ENCODE results near the gene MED14. TPM values are rescaled to one million over a fixed set of nuclear protein-coding genes. Genes with fewer than 3 reads are reported as not detected.
"Not testable (repeated sequence)": the region's sequence is repeated elsewhere in the genome, so short reads cannot be mapped to it uniquely, and the experiment has no call there.

Gene MED14
- total RNA-seq = 24.2 and 29.4 TPM in 2 replicates

DNA sequence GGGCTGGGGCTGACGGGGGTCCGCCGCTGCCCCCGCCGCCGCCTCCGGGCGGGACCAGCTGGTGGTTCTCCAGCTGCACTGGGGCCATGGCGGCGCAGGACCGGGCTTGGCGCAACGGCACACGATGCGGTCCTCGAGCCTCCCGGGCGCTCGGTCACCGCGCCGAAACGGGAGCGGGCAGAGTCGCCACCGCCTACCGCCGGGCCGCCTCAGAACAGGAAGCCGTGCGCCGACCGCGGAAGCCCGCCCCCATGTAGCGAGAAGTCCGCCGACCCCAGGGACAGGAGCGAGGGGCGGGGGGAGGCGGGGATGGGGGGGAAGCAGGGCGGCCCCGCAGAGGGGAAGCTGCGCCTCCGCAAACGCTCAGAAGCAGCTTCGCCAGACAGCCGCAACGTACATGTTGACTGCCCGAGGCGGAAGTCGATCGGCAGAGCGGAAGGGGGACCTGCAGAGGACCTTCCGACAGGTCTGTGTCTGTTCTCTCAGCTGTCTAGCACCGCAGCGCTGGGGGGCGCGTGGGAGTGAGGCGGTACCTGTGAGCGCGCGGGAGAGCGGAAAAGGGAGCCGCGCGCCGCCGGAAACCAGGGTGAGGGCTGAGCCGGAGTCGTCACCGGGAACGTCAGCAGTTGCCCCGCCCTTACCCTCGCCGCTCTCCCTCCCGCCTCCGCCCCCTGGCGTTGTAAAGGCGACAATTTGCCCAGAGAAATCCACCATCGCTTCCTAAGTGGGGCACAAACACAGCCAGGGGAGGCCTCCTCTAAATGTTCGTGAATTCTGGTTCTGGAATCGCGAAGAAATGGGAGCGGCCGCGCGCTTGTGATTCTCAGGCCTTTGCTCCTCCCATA is at the start of gene MED14:
TSS of gene MED14 (minus strand) at position 218 of the 845 bp plus-strand sequence. CDS start at position 88, 130 bp downstream.
- TF ChIP-seq, protein P1, sequence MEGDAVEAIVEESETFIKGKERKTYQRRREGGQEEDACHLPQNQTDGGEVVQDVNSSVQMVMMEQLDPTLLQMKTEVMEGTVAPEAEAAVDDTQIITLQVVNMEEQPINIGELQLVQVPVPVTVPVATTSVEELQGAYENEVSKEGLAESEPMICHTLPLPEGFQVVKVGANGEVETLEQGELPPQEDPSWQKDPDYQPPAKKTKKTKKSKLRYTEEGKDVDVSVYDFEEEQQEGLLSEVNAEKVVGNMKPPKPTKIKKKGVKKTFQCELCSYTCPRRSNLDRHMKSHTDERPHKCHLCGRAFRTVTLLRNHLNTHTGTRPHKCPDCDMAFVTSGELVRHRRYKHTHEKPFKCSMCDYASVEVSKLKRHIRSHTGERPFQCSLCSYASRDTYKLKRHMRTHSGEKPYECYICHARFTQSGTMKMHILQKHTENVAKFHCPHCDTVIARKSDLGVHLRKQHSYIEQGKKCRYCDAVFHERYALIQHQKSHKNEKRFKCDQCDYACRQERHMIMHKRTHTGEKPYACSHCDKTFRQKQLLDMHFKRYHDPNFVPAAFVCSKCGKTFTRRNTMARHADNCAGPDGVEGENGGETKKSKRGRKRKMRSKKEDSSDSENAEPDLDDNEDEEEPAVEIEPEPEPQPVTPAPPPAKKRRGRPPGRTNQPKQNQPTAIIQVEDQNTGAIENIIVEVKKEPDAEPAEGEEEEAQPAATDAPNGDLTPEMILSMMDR (IDR thresholded peaks at IDR 0.05; ENCODE audit: insufficient read depth, low read depth, low read length) = peak; percentile 60
- peak within 1 kb of the TSS; percentile 69 for H3K4me3 ChIP-seq (ENCODE audit: low read depth, low read length)
- DNase-seq (ENCODE audit: low read depth) = peak; percentile 88

DNA sequence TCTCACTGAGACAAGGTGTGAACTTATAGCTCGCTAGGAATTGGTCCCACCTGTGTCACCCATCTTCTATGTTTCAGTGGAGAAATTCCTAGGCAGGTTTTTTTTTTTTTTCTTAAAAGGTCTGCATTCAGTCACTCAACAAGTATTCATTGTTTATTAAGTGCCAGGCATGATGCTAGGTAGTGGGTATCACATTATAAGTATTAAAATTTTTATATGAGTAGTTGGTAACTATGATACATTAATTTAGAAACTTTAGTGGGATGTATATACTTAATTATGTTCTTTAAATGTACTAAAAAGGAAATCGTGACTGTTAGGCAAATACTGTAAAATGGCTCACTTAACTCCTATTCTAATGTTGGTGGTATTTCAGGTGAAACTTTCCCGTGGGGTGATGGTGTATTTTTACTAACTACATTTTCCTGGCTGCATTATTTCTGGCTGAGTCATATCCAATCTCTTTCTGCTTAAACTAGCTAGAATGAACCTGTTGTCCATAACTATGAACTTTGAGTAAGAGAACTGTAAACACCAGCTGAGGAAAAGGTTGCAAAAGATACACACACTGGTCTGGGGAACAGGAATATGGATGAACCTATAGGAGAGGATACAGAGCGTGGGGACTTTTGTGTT is 49.3 kb upstream of the MED14 start:
- TF ChIP-seq, protein P1 (IDR thresholded peaks at IDR 0.05; ENCODE audit: insufficient read depth, low read depth, low read length) = no peak
- peak; percentile 17 for DNase-seq (ENCODE audit: low read depth)
- H3K4me3 ChIP-seq (ENCODE audit: low read depth, low read length) = no peak overlapping the region

DNA sequence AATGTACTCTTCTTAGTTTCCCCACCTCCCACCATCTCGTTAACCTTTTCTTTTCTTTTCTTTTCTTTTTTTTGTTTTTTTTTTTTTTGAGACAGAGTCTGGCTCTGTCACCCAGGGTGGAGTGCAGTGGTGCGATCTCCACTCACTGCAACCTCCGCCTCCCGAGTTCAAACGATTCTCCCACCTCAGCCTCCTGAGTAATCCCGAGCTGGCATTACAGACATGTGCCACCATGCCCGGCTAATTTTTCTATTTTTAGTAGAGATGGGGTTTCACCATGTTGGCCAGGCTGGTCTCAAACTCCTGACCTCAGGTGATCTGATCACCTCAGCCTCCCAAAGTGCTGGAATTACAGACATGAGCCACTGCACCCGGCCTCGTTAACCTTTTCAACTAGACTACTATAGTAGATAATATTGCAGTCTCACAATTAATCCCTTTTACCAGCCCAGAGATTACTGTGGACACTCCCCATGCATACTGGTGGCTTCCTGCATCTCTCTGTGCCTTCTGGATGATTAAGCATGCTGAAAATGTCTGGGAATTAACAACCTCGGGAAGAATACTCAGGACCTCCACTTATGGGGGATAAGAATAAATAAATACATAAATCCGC is 47.4 kb upstream of the MED14 start:
- not testable (repeated sequence) for DNase-seq (ENCODE audit: low read depth); H3K4me3 ChIP-seq (ENCODE audit: low read depth, low read length)

DNA sequence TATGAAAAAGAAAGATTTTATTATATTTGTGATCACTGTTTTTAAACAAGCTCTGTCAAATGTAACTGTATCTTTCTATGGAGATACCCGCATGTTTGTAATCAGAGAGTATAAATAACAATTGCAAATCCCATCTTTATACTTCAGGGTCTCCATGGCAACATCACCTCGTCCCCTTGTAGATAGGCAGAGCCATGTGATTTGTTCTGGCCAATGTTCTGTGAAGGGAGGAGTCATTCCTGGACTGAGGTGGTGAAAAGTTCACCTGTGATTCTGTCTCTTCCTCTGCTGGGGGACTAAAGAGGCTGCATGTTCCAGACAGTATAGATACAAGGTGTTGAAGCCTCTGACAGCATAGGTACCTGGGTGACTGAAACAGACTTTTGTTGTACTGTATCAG is 45.6 kb upstream of the MED14 start:
- no peak for DNase-seq (ENCODE audit: low read depth)
- no peak overlapping the region for H3K4me3 ChIP-seq (ENCODE audit: low read depth, low read length)
- TF ChIP-seq, protein P1 (IDR thresholded peaks at IDR 0.05; ENCODE audit: insufficient read depth, low read depth, low read length) = no peak

DNA sequence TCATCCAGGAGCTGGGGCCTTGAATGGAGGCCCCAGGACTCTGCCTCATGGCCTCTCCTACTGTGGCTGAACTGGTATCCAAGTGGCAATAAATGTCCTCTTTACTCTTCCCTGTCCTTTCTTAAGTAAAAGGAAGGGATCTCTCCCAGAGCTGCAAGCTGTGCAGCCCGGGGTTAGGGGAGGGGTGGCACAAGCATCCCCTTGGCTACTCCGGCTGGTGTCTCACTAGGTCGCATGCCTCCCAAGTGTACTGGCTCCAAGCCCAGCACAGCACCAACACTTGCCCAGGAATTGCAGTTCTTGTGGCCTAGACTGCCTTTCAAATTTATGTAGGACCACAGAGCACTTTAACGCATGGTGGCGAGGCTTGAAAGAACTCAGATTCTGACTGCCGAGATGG is 44.7 kb upstream of the MED14 start:
- TF ChIP-seq, protein P1 (IDR thresholded peaks at IDR 0.05; ENCODE audit: insufficient read depth, low read depth, low read length) = no peak
- H3K4me3 ChIP-seq (ENCODE audit: low read depth, low read length) = no peak overlapping the region
- DNase-seq (ENCODE audit: low read depth) = no peak

DNA sequence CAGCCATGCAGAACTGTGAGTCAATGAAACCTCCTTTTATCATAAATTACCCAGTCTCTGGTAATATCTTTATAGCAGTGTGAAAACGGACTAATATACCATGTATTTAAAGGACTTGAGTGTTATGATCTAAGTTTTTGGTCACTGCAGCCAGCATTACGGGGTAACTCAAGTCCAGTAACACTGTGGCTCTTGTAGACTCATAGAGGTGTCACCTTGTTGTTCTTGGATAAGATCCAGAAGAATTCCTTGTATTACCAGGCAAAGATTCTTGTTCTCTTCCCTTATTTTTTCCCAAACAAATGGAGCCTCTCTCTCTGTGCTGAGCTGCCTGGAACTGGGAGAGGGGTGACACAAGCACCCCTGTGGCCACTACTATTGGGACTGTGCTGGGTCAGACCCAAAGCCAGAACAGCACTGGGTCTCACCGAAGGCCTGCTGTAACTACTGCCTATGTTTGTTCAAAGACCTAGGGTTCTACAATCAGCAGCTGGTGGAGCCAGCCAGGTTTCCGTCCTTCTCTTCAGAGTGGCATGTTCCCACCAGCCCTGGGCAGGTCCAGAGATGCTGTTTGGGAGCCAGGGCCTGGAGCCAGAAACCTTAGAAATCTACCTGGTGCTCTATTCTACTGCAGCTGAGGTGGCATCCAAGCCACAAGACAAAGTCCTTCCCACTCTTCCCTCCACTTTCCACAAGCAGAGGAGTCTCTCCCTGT is 43.7 kb upstream of the MED14 start:
- no peak for DNase-seq (ENCODE audit: low read depth)
- H3K4me3 ChIP-seq (ENCODE audit: low read depth, low read length) = no peak overlapping the region
- TF ChIP-seq, protein P1 (IDR thresholded peaks at IDR 0.05; ENCODE audit: insufficient read depth, low read depth, low read length) = no peak
